H1 (cell line): ENCODE data around the gene NEDD4L. TPM values are rescaled to one million over a fixed set of nuclear protein-coding genes. Genes with fewer than 3 reads are reported as not detected.
A peak's percentile ranks its signal among the peaks of the same experiment; 100 is the strongest.

Experiments
- CTCF ChIA-PET: fragments of 300-600 bp; sonication (Branson Sonifier 250); formaldehyde crosslinking; loops from one replicate; lab custom pipeline; 2021; ENCODE audit not compliant: partially characterized antibody; lab: Charles Lee
- POLR2A ChIA-PET: fragments of 300-600 bp; sonication (Branson Sonifier 250); formaldehyde crosslinking; loops from one replicate; lab custom pipeline; 2021; ENCODE audit warnings: inconsistent platforms; ENCODE audit not compliant: partially characterized antibody; lab: Charles Lee
- DNase-seq, 2 experiments: peaks; one replicate each; pipeline versions ENCODE4 v3.0.0 to v3.0.0-alpha.2; 2010 to 2022; ENCODE audit warnings: low spot score in 2 of 2, low read depth in 1 of 2, mixed read lengths in 1 of 2
- FAIRE-seq: peaks from 2 replicates; lab custom pipeline; 2011; peaks lifted over from hg19 to GRCh38; lab: Jason Lieb, UNC
- H2AFZ ChIP-seq: 2 replicates; pipeline ENCODE4 v1.8.1; 2012; ENCODE audit warnings: low read length, inconsistent platforms
- H2AK5ac ChIP-seq: 2 replicates; pipeline ENCODE4 v1.6.1; 2013; ENCODE audit warnings: low read depth, low read length
- H2BK120ac ChIP-seq: replicated peaks from 2 replicates; pipeline ENCODE3; 2013; ENCODE audit warnings: low read depth, low read length, inconsistent platforms
- H2BK12ac ChIP-seq: 2 replicates; pipeline ENCODE4 v1.6.1; 2013; ENCODE audit warnings: low read depth, low read length
- H2BK15ac ChIP-seq: 2 replicates; pipeline ENCODE4 v1.6.1; 2013; ENCODE audit warnings: low read length
- H2BK20ac ChIP-seq: 2 replicates; pipeline ENCODE4 v1.6.1; 2013; ENCODE audit warnings: low read length
- H2BK5ac ChIP-seq: 2 replicates; pipeline ENCODE4 v1.6.1; 2013; ENCODE audit warnings: low read depth, low read length
- H3K14ac ChIP-seq: 2 replicates; pipeline ENCODE4 v1.6.1; 2013; ENCODE audit warnings: inconsistent platforms; ENCODE audit not compliant: insufficient read length
- H3K18ac ChIP-seq: 2 replicates; pipeline ENCODE4 v1.6.1; 2013; ENCODE audit warnings: low read length; ENCODE audit errors: extremely low read depth
- H3K23ac ChIP-seq: 2 replicates; pipeline ENCODE4 v1.6.1; 2013; ENCODE audit warnings: inconsistent platforms; ENCODE audit not compliant: insufficient read length
- H3K23me2 ChIP-seq: 2 replicates; pipeline ENCODE4 v1.6.1; 2013; ENCODE audit warnings: low read depth, low read length
- H3K27ac ChIP-seq: 2 replicates; pipeline ENCODE4 v1.6.1; 2011; ENCODE audit warnings: low read depth, low read length, inconsistent platforms
- H3K27me3 ChIP-seq, 4 experiments: replicated peaks in 1 of 4; 1 replicate in 1 of 4; 2 replicates in 3 of 4; pipeline versions ENCODE4 v1.6.1 to v1.8.1; 2011 to 2013; ENCODE audit warnings: low read length in 3 of 4, mild to moderate bottlenecking in 3 of 4, inconsistent platforms in 2 of 4, mixed read lengths in 2 of 4, moderate library complexity in 1 of 4; ENCODE audit not compliant: control insufficient read depth in 3 of 4, insufficient read depth in 3 of 4; ENCODE audit errors: extremely low read depth in 1 of 4
- H3K36me3 ChIP-seq, 4 experiments: 2 replicates each; pipeline versions ENCODE4 v1.6.1 to v1.8.1; 2011 to 2013; ENCODE audit warnings: mild to moderate bottlenecking in 4 of 4, low read length in 3 of 4, moderate library complexity in 2 of 4, control low read depth in 1 of 4, inconsistent platforms in 1 of 4; ENCODE audit not compliant: insufficient read depth in 4 of 4, control insufficient read depth in 2 of 4
- H3K4ac ChIP-seq: replicated peaks from 2 replicates; pipeline ENCODE3; 2013; ENCODE audit warnings: low read length, low read depth, mixed read lengths, inconsistent platforms; ENCODE audit not compliant: insufficient read length
- H3K4me1 ChIP-seq, 4 experiments: replicated peaks in 1 of 4; 1 replicate in 1 of 4; 2 replicates in 3 of 4; pipeline versions ENCODE4 v1.6.1 to v1.8.1; 2011 to 2013; ENCODE audit warnings: low read length in 3 of 4, inconsistent platforms in 2 of 4, mixed read lengths in 1 of 4; ENCODE audit not compliant: insufficient read depth in 4 of 4, control insufficient read depth in 3 of 4
- H3K4me2 ChIP-seq, 2 experiments: 2 replicates each; pipeline versions ENCODE4 v1.6.1 to v1.8.1; 2011 to 2013; ENCODE audit warnings: low read depth in 2 of 2, low read length in 2 of 2, control low read depth in 1 of 2, inconsistent platforms in 1 of 2, mild to moderate bottlenecking in 1 of 2; ENCODE audit not compliant: insufficient read depth in 1 of 2
- H3K4me3 ChIP-seq, 4 experiments: fragments of 200-600, 300-600 bp in 1 of 4; sonication (generic), shearing (Covaris generic), sonication (Bioruptor Twin) in 1 of 4; 2 replicates each; pipeline versions ENCODE4 v1.5.1 to v1.8.1; 2011 to 2016; ENCODE audit warnings: low read length in 4 of 4, low read depth in 3 of 4, control low read depth in 2 of 4, inconsistent platforms in 2 of 4, mild to moderate bottlenecking in 2 of 4, mixed read lengths in 1 of 4, moderate library complexity in 1 of 4; ENCODE audit not compliant: insufficient read depth in 2 of 4; ENCODE audit errors: extremely low read depth in 1 of 4
- H3K56ac ChIP-seq: replicated peaks from 2 replicates; pipeline ENCODE3; 2013; ENCODE audit warnings: low read depth, mild to moderate bottlenecking, mixed read lengths, low read length, inconsistent platforms; ENCODE audit not compliant: insufficient read length
- H3K79me1 ChIP-seq: 2 replicates; pipeline ENCODE4 v1.6.1; 2013; ENCODE audit warnings: low read depth, low read length, control low read depth
- H3K79me2 ChIP-seq, 2 experiments: 2 replicates each; pipeline versions ENCODE4 v1.6.1 to v1.8.1; 2012 to 2013; ENCODE audit warnings: low read length in 2 of 2, mild to moderate bottlenecking in 2 of 2, inconsistent platforms in 1 of 2; ENCODE audit not compliant: insufficient read depth in 2 of 2, control insufficient read depth in 1 of 2
- H3K9ac ChIP-seq, 4 experiments: replicated peaks in 1 of 4; 1 replicate in 1 of 4; 2 replicates in 3 of 4; pipeline versions ENCODE4 v1.6.1 to v1.8.1; 2011 to 2013; ENCODE audit warnings: low read depth in 3 of 4, low read length in 3 of 4, control low read depth in 2 of 4, mild to moderate bottlenecking in 2 of 4, moderate library complexity in 2 of 4, inconsistent platforms in 1 of 4; ENCODE audit errors: extremely low read depth in 1 of 4
- H3K9me3 ChIP-seq, 2 experiments: 2 replicates each; pipeline versions ENCODE4 v1.6.1 to v1.8.1; 2012 to 2013; ENCODE audit warnings: mild to moderate bottlenecking in 2 of 2, moderate library complexity in 2 of 2, control low read depth in 1 of 2, inconsistent platforms in 1 of 2, low read depth in 1 of 2, low read length in 1 of 2, mixed read lengths in 1 of 2; ENCODE audit not compliant: insufficient read depth in 2 of 2
- H4K20me1 ChIP-seq, 2 experiments: replicated peaks in 1 of 2; 2 replicates each; pipeline versions ENCODE3 to v1.8.1; 2011 to 2013; ENCODE audit warnings: inconsistent platforms in 2 of 2, low read length in 2 of 2, mild to moderate bottlenecking in 1 of 2; ENCODE audit not compliant: insufficient read depth in 2 of 2, control insufficient read depth in 1 of 2
- H4K5ac ChIP-seq: 2 replicates; pipeline ENCODE4 v1.6.1; 2013; ENCODE audit warnings: low read length, low read depth, mixed read lengths, inconsistent platforms; ENCODE audit not compliant: insufficient read length
- H4K8ac ChIP-seq: 2 replicates; pipeline ENCODE4 v1.8.0; 2013; ENCODE audit warnings: mild to moderate bottlenecking, moderate library complexity, low read length, inconsistent platforms; ENCODE audit not compliant: insufficient read depth; ENCODE audit errors: extremely low read depth
- H4K91ac ChIP-seq: replicated peaks from 2 replicates; pipeline ENCODE3; 2013; ENCODE audit warnings: low read length, mixed read lengths, inconsistent platforms; ENCODE audit not compliant: insufficient read length
- BCL11A ChIP-seq, 2 experiments: IDR thresholded peaks; one replicate each; pipeline ENCODE4 v1.6.1; 2011; ENCODE audit warnings: low read depth in 2 of 2, low read length in 2 of 2, mild to moderate bottlenecking in 2 of 2
- CBX5 ChIP-seq: fragments of 300-800, 300-1000 bp; sonication (generic); IDR thresholded peaks from 2 replicates; pipeline ENCODE4 v1.7.1; 2016; ENCODE audit warnings: antibody characterized with exemption, low read length, low read depth
- CEBPB ChIP-seq: IDR thresholded peaks from 2 replicates; pipeline ENCODE4 v1.6.1; 2012; ENCODE audit warnings: low read depth, low read length
- EZH2 ChIP-seq: fragments of 200-600 bp; sonication (generic); IDR thresholded peaks from 2 replicates; pipeline ENCODE4 v1.7.1; 2012; ENCODE audit warnings: low read depth, mild to moderate bottlenecking, moderate library complexity, low read length, inconsistent platforms; ENCODE audit not compliant: severe bottlenecking
- MAFK ChIP-seq: IDR thresholded peaks from 2 replicates; pipeline ENCODE4 v1.6.1; 2012; ENCODE audit warnings: low read depth, mild to moderate bottlenecking, improper control_type of control experiment, low read length
- NANOG ChIP-seq: IDR thresholded peaks from 2 replicates; pipeline ENCODE4 v1.6.1; 2011; ENCODE audit warnings: low read length, low read depth, mild to moderate bottlenecking, inconsistent platforms; ENCODE audit not compliant: insufficient read depth, poor library complexity, severe bottlenecking
- POLR2AphosphoS5 ChIP-seq: IDR thresholded peaks from 2 replicates; pipeline ENCODE4 v1.6.1; 2011; ENCODE audit warnings: low read depth, low read length
- RNF2 ChIP-seq: fragments of 200-900, 300-1000 bp; sonication (generic); IDR thresholded peaks from 2 replicates; pipeline ENCODE4 v1.7.1; 2016; ENCODE audit warnings: borderline replicate concordance, low read depth, mild to moderate bottlenecking, antibody characterized with exemption, low read length; ENCODE audit not compliant: poor library complexity, severe bottlenecking; ENCODE audit errors: missing control alignments
- RXRA ChIP-seq: IDR thresholded peaks from 2 replicates; pipeline ENCODE4 v1.6.1; 2011; ENCODE audit warnings: low read depth, mild to moderate bottlenecking, low read length, moderate library complexity; ENCODE audit not compliant: insufficient read depth
- WGBS, 2 experiments: shearing (Covaris generic) in 1 of 2; methylation state at CpG; one replicate each; pipeline versions ENCODE4 v1.1.6 to v1.1.7; 2013 to 2015; ENCODE audit warnings: low lambda C conversion rate in 2 of 2, mixed read lengths in 2 of 2, inconsistent platforms in 1 of 2, low coverage in 1 of 2, missing lambda C conversion rate in 1 of 2; ENCODE audit not compliant: insufficient replicate concordance in 2 of 2, insufficient coverage in 1 of 2, insufficient read length in 1 of 2; ENCODE audit errors: extremely low coverage in 1 of 2, missing lambda C conversion rate in 1 of 2; 5-methylcytosine and 5-hydroxymethylcytosine counted together
- polyA plus RNA-seq, 7 experiments: library from polyadenylated mRNA; depleted of rRNA in 3 of 7; stranded (reverse) in 5 of 7; unstranded in 2 of 7; fragments of >200 nt in 5 of 7; fragments of 200-250 nt in 2 of 7; gene quantifications; 1 replicate in 5 of 7; 2 replicates in 1 of 7; 4 replicates in 1 of 7; pipeline versions ENCODE4 v1.2.1 to v1.2.3, GENCODE V29; 2011 to 2013; ENCODE audit warnings: missing spikeins in 2 of 7, mixed read lengths in 2 of 7
- total RNA-seq: library from RNA; stranded (reverse); fragmentation: NEBNext Ultra II Directional; extraction: Animal tissue kit (Norgen Biotek cat#: 25700); gene quantifications from 2 replicates; pipeline ENCODE4 v1.2.1, GENCODE V29; 2021

The NEDD4L gene
- total and polyA plus RNA-seq, 2 of the 8 experiments (the other 6 are each of a cell fraction or from before 2014, with no cell fraction given): 37.3 to 69.8 TPM

- H3K23me2 ChIP-seq: no peaks in the 10 kb centered on the region
- peak overlapping the region; percentile 9 to 16; a peak in 2 of 4 replicates for H3K4me2 ChIP-seq
- no peak overlapping the region for H3K4ac ChIP-seq
- H3K9ac ChIP-seq: no peak overlapping the region
- no peak overlapping the region for H2BK120ac ChIP-seq
- H3K4me1 ChIP-seq: peaks cover 4 to 8% (median 6%) of the 10 kb centered on the region in 4 experiments; a peak in 4 of 7 replicates
- peaks cover 6% of the 10 kb centered on the region for H3K79me1 ChIP-seq
- no peak overlapping the region; the same call in 1 of the 2 replicates for H3K18ac ChIP-seq
- no peak overlapping the region for H2BK12ac ChIP-seq
- H2BK15ac ChIP-seq: no peak overlapping the region
- H3K14ac ChIP-seq: no peak overlapping the region
- no peaks in the 10 kb centered on the region for H3K9me3 ChIP-seq
- H3K56ac ChIP-seq: no peak overlapping the region
- H4K91ac ChIP-seq: no peak overlapping the region
- CTCF ChIA-PET: interaction anchor here (0.6 to 4.8 kb wide), 9 partner anchors 8 to 92 kb away, joined by 3 to 22 read pairs (median 3); partner anchors contain the start of gene NEDD4L
- 53% methylated on average over 3 of the region's 3 CpGs; no CpG with 5 or more reads in 1 of the 2 experiments for WGBS, 2 experiments
- no peak overlapping the region for H2AFZ ChIP-seq
- no peak overlapping the region for H4K5ac ChIP-seq
- H3K27ac ChIP-seq: no peak overlapping the region
- DNase-seq: peak in 1 of 2 experiments; percentile 49
- no peaks in the 10 kb centered on the region for H3K27me3 ChIP-seq
- no peak overlapping the region for H3K4me3 ChIP-seq
- POLR2A ChIA-PET: interaction anchor here (0.9 to 1.4 kb wide), 2 partner anchors 25 kb away, joined by 3 read pairs; no protein-coding TSS in a partner anchor
- no peak overlapping the region for H4K8ac ChIP-seq
- FAIRE-seq: peak; percentile 86
- H3K79me2 ChIP-seq: peaks cover 4 to 58% of the 10 kb centered on the region in 2 experiments; a peak in 3 of 4 replicates
- H3K23ac ChIP-seq: no peak overlapping the region
- H2AK5ac ChIP-seq: no peak overlapping the region
- no peaks in the 10 kb centered on the region for H3K36me3 ChIP-seq
- no peak overlapping the region for H2BK5ac ChIP-seq
- peaks cover 4 to 7% of the 10 kb centered on the region in 2 experiments for H4K20me1 ChIP-seq
- H2BK20ac ChIP-seq: no peak overlapping the region
- TF ChIP-seq RXRA (no peak), CBX5 (no peak), CEBPB (0 out of 2 replicates have a peak, but pooled peaks have one; percentile 64), RNF2 (no peak), MAFK (no peak), EZH2 (no peak), POLR2AphosphoS5 (no peak), NANOG (peak; percentile 82), BCL11A (IDR thresholded peaks at IDR 0.05; ENCODE audit: low read depth in 2 of 2, low read length in 2 of 2) (peak in 1 of 2 experiments; percentile 61)
- TF ChIP-seq, all 59 proteins: peak for 3
Observed at GRCh38 chr18:58069721-58070292, 25.8 kb downstream of the NEDD4L start.
